ENCODE measurements around the gene TUT1.
"Not testable (repeated sequence)": the region's sequence is repeated elsewhere in the genome, so short reads cannot be mapped to it uniquely, and the experiment has no call there.

The TUT1 gene

GRCh38 chr11:62604460-62605120 is 13.3 kb upstream of the TUT1 start:
- DNase-seq (ENCODE audit: low read depth in 2 of 2, low spot score in 1 of 2): no peak

GRCh38 chr11:62603776-62604299 is 12.5 kb upstream of the TUT1 start:
- no peak for DNase-seq (ENCODE audit: low read depth in 2 of 2, low spot score in 1 of 2)

GRCh38 chr11:62603072-62603408 is 11.7 kb upstream of the TUT1 start:
- DNase-seq (ENCODE audit: low read depth in 2 of 2, low spot score in 1 of 2): no peak

GRCh38 chr11:62602141-62603071 is 11.1 kb upstream of the TUT1 start:
- no peak for DNase-seq (ENCODE audit: low read depth in 2 of 2, low spot score in 1 of 2)

GRCh38 chr11:62601372-62602140 is 10.2 kb upstream of the TUT1 start, which contains the start of gene MTA2:
Gene MTA2, minus strand, starts transcription at chr11:62601865. Its CDS starts 415 bp downstream, at chr11:62601450.
- DNase-seq (ENCODE audit: low read depth in 2 of 2, low spot score in 1 of 2): peak; percentile 98 to 99

GRCh38 chr11:62601122-62601371 is 9.7 kb upstream of the TUT1 start:
- no peak for DNase-seq (ENCODE audit: low read depth in 2 of 2, low spot score in 1 of 2)

GRCh38 chr11:62600367-62601121 is 9.2 kb upstream of the TUT1 start:
- DNase-seq (ENCODE audit: low read depth in 2 of 2, low spot score in 1 of 2): no peak

- no peak for DNase-seq (ENCODE audit: low read depth in 2 of 2, low spot score in 1 of 2)
Observed at GRCh38 chr11:62599901-62600300, 8.6 kb upstream of the TUT1 start.

- DNase-seq (ENCODE audit: low read depth in 2 of 2, low spot score in 1 of 2): peak; percentile 84 to 89
Observed at GRCh38 chr11:62599069-62599696, 7.9 kb upstream of the TUT1 start.

GRCh38 chr11:62595124-62595523 is 3.8 kb upstream of the TUT1 start:
- DNase-seq (ENCODE audit: low read depth in 2 of 2, low spot score in 1 of 2): no peak

- peak in 1 of 2 donors; percentile 65 for DNase-seq (ENCODE audit: low read depth in 2 of 2, low spot score in 1 of 2)
Observed at GRCh38 chr11:62593434-62594044, 2.2 kb upstream of the TUT1 start.

- no peak for DNase-seq (ENCODE audit: low read depth in 2 of 2, low spot score in 1 of 2)
Observed at GRCh38 chr11:62592989-62593421, 1.7 kb upstream of the TUT1 start.

GRCh38 chr11:62592146-62592815 is 958 bp upstream of the TUT1 start:
- DNase-seq (ENCODE audit: low read depth in 2 of 2, low spot score in 1 of 2): no peak

GRCh38 chr11:62588966-62589637 is 2.2 kb downstream of the TUT1 start:
- no peak for DNase-seq (ENCODE audit: low read depth in 2 of 2, low spot score in 1 of 2)

- DNase-seq (ENCODE audit: low read depth in 2 of 2, low spot score in 1 of 2): not testable (repeated sequence)
Observed at GRCh38 chr11:62585356-62585755, 6.0 kb downstream of the TUT1 start.

GRCh38 chr11:62581735-62582134 is 9.6 kb downstream of the TUT1 start:
- DNase-seq (ENCODE audit: low read depth in 2 of 2, low spot score in 1 of 2): not testable (repeated sequence)

GRCh38 chr11:62580959-62581715 is 10.2 kb downstream of the TUT1 start:
- DNase-seq (ENCODE audit: low read depth in 2 of 2, low spot score in 1 of 2): no peak

GRCh38 chr11:62579252-62579651 is 12.1 kb downstream of the TUT1 start:
- DNase-seq (ENCODE audit: low read depth in 2 of 2, low spot score in 1 of 2): no peak
